Measurements from ENCODE around the gene OR52I1.

- TF ChIP-seq CTCF (IDR thresholded peaks at IDR 0.05; ENCODE audit: insufficient read depth, low read length) (no peak), POLR2AphosphoS5 (IDR thresholded peaks at IDR 0.05; ENCODE audit: low read depth) (no peak), REST (IDR thresholded peaks at IDR 0.05; ENCODE audit: insufficient replicate concordance, low read depth) (no peak)
Measured at GRCh38 chr11:4611986-4612385, 18.1 kb downstream of the OR52I1 start.
